WTC11 (cell line): ENCODE data around the gene PGGT1B. TPM values are rescaled to one million over a fixed set of nuclear protein-coding genes. Genes with fewer than 3 reads are reported as not detected.

Experiments
- CBFB ChIP-seq: sonication (generic); formaldehyde crosslinking; IDR thresholded peaks from 2 replicates; pipeline ENCODE4 v1.8.1; 2022; ENCODE audit warnings: mild to moderate bottlenecking, low read depth, missing genetic modification reagents
- CREM ChIP-seq: sonication (generic); formaldehyde crosslinking; IDR thresholded peaks from 2 replicates; pipeline ENCODE4 v1.8.1; 2022; ENCODE audit warnings: mild to moderate bottlenecking, missing genetic modification reagents, moderate library complexity
- ETV6 ChIP-seq: sonication (generic); formaldehyde crosslinking; IDR thresholded peaks from 2 replicates; pipeline ENCODE4 v1.8.1; 2022; ENCODE audit warnings: mild to moderate bottlenecking, missing genetic modification reagents
- FOXK1 ChIP-seq: sonication (generic); formaldehyde crosslinking; IDR thresholded peaks from 2 replicates; pipeline ENCODE4 v1.8.0; 2022; ENCODE audit warnings: mild to moderate bottlenecking, moderate library complexity, missing genetic modification reagents
- GTF2I ChIP-seq: fragments of 250-450 bp; sonication (Bioruptor Pico); conservative IDR thresholded peaks from 2 replicates; pipeline ENCODE4 v1.4.0; 2021; ENCODE audit warnings: mild to moderate bottlenecking
- IRF2 ChIP-seq: sonication (generic); formaldehyde crosslinking; IDR thresholded peaks from 2 replicates; pipeline ENCODE4 v1.8.0; 2022; ENCODE audit warnings: low read depth, missing genetic modification reagents, borderline replicate concordance
- MAX ChIP-seq: sonication (generic); formaldehyde crosslinking; IDR thresholded peaks from 2 replicates; pipeline ENCODE4 v1.8.0; 2022; ENCODE audit warnings: mild to moderate bottlenecking, missing genetic modification reagents
- PRDM15 ChIP-seq: sonication (generic); formaldehyde crosslinking; IDR thresholded peaks from 2 replicates; pipeline ENCODE4 v1.8.0; 2022; ENCODE audit warnings: missing genetic modification reagents
- RELA ChIP-seq: sonication (generic); formaldehyde crosslinking; IDR thresholded peaks from 2 replicates; pipeline ENCODE4 v1.8.1; 2022; ENCODE audit warnings: missing genetic modification reagents, mild to moderate bottlenecking, borderline replicate concordance
- SMAD3 ChIP-seq: sonication (generic); formaldehyde crosslinking; IDR thresholded peaks from 2 replicates; pipeline ENCODE4 v1.8.0; 2022; ENCODE audit warnings: missing genetic modification reagents, mild to moderate bottlenecking, borderline replicate concordance
- STAT6 ChIP-seq: sonication (generic); formaldehyde crosslinking; conservative IDR thresholded peaks from 2 replicates; pipeline ENCODE4 v1.8.1; 2023; ENCODE audit warnings: mild to moderate bottlenecking, low read depth, missing genetic modification reagents, moderate library complexity
- TCF7 ChIP-seq: sonication (generic); formaldehyde crosslinking; IDR thresholded peaks from 2 replicates; pipeline ENCODE4 v1.8.0; 2022; ENCODE audit warnings: mild to moderate bottlenecking, low read depth, missing genetic modification reagents, moderate library complexity
- USF1 ChIP-seq: sonication (generic); formaldehyde crosslinking; IDR thresholded peaks from 2 replicates; pipeline ENCODE4 v1.8.0; 2022; ENCODE audit warnings: mild to moderate bottlenecking, missing genetic modification reagents
- ZBTB21 ChIP-seq: sonication (generic); formaldehyde crosslinking; IDR thresholded peaks from 2 replicates; pipeline ENCODE4 v1.8.1; 2023; ENCODE audit warnings: mild to moderate bottlenecking, missing genetic modification reagents, borderline replicate concordance
- ZBTB43 ChIP-seq: sonication (generic); formaldehyde crosslinking; IDR thresholded peaks from 2 replicates; pipeline ENCODE4 v1.8.1; 2023; ENCODE audit warnings: mild to moderate bottlenecking, missing genetic modification reagents
- ZNF317 ChIP-seq: sonication (generic); formaldehyde crosslinking; IDR thresholded peaks from 2 replicates; pipeline ENCODE4 v1.8.1; 2023; ENCODE audit warnings: low read depth, mild to moderate bottlenecking, moderate library complexity, missing genetic modification reagents, borderline replicate concordance
- ZNF396 ChIP-seq: fragments of 250-450 bp; sonication (Bioruptor Pico); IDR thresholded peaks from 2 replicates; pipeline ENCODE4 v1.8.0; 2021; ENCODE audit warnings: mild to moderate bottlenecking, moderate library complexity, borderline replicate concordance
- ZNF532 ChIP-seq: fragments of 250-450 bp; sonication (Bioruptor Pico); IDR thresholded peaks from 2 replicates; pipeline ENCODE4 v1.9.0; 2021; ENCODE audit warnings: mild to moderate bottlenecking, borderline replicate concordance
- total RNA-seq: library from RNA; stranded (reverse); gene quantifications from 3 replicates; pipeline ENCODE4 v1.2.3, GENCODE V29; 2021
- TF ChIP-seq, protein P1 (sequence below): fragments of 250-450 bp; sonication (Bioruptor Pico); IDR thresholded peaks from 2 replicates; pipeline ENCODE4 v2.1.2; 2022; ENCODE audit warnings: mild to moderate bottlenecking, moderate library complexity
- TF ChIP-seq, protein P2 (sequence below): sonication (generic); formaldehyde crosslinking; IDR thresholded peaks from 2 replicates; pipeline ENCODE4 v1.8.1; 2023; ENCODE audit warnings: mild to moderate bottlenecking, missing genetic modification reagents

The PGGT1B gene
- total RNA-seq, 1 experiment from 2014 or later, result 43.0 TPM

DNA sequence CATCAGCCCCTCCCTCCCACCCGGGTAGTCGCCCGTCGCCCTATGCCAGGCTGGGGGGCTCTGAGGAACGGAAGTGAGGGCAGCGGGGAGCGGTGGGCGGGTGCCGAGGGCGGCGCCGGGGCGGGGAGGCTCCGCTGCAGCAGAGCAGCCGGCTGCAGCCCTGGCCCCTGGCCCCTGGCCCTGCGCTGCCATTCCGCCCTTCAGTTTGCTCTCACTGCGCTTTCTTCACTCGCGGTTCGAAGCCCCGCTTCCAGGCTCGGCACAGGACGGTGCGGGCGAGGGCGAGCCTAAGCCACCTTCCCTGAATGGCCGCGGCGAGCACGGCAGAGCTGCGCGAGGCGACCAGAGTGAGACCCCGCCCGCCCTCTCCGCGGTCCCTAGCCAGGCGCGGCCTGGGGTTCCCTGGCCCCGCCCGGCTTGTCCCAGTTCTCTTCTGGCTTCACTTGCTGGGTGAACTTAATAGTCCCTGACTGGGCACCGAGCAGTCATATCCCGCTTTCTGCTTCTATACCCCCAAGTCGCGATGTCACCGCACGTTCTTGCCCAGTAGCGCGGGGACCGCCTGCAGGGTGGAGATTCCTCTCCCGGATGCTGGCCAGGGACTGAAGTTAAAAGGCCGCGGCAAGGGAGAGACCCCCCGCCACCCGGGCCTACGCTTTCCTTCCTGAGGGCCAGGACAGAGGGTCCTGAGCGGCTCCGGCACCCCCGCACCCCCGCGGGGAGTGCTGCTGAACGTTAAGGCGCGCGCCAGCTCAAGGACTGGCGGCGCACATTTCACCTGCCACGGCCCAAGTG lies 92.3 kb downstream of the PGGT1B start (continued):
- no peak for TF ChIP-seq GTF2I (CRISPR knock-in tag)
- TF ChIP-seq SMAD3 (CRISPR knock-in tag), result no peak
- TF ChIP-seq, protein P1, sequence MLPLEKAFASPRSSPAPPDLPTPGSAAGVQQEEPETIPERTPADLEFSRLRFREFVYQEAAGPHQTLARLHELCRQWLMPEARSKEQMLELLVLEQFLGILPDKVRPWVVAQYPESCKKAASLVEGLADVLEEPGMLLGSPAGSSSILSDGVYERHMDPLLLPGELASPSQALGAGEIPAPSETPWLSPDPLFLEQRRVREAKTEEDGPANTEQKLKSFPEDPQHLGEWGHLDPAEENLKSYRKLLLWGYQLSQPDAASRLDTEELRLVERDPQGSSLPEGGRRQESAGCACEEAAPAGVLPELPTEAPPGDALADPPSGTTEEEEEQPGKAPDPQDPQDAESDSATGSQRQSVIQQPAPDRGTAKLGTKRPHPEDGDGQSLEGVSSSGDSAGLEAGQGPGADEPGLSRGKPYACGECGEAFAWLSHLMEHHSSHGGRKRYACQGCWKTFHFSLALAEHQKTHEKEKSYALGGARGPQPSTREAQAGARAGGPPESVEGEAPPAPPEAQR, result no peak
- no peak for TF ChIP-seq ZNF532
- no peak for TF ChIP-seq FOXK1 (CRISPR knock-in tag)
- no peak; the same call in 1 of the 2 replicates for TF ChIP-seq MAX (CRISPR knock-in tag)
- no peak for TF ChIP-seq PRDM15 (CRISPR knock-in tag)
- TF ChIP-seq ZNF396 (CRISPR knock-in tag), result no peak
- TF ChIP-seq CREM (CRISPR knock-in tag), result no peak
- no peak for TF ChIP-seq ZBTB21 (CRISPR knock-in tag)
- no peak for TF ChIP-seq CBFB (CRISPR knock-in tag)
- TF ChIP-seq ZBTB43 (CRISPR knock-in tag), result peak; percentile 41; the same call in 1 of the 2 replicates
- no peak for TF ChIP-seq USF1
- TF ChIP-seq IRF2, result no peak
- peak; percentile 2; the same call in 1 of the 2 replicates for TF ChIP-seq ETV6 (CRISPR knock-in tag)
- no peak for TF ChIP-seq RELA
- no peak for TF ChIP-seq ZNF317 (CRISPR knock-in tag)
- TF ChIP-seq, protein P2, sequence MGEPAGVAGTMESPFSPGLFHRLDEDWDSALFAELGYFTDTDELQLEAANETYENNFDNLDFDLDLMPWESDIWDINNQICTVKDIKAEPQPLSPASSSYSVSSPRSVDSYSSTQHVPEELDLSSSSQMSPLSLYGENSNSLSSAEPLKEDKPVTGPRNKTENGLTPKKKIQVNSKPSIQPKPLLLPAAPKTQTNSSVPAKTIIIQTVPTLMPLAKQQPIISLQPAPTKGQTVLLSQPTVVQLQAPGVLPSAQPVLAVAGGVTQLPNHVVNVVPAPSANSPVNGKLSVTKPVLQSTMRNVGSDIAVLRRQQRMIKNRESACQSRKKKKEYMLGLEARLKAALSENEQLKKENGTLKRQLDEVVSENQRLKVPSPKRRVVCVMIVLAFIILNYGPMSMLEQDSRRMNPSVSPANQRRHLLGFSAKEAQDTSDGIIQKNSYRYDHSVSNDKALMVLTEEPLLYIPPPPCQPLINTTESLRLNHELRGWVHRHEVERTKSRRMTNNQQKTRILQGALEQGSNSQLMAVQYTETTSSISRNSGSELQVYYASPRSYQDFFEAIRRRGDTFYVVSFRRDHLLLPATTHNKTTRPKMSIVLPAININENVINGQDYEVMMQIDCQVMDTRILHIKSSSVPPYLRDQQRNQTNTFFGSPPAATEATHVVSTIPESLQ (CRISPR knock-in tag), result no peak
- TF ChIP-seq TCF7 (CRISPR knock-in tag), result no peak
- TF ChIP-seq STAT6, result no peak
